Measurements from ENCODE around the gene DPP7. TPM values are rescaled to one million over a fixed set of nuclear protein-coding genes. Genes with fewer than 3 reads are reported as not detected.
"Not testable (repeated sequence)": the region's sequence is repeated elsewhere in the genome, so short reads cannot be mapped to it uniquely, and the experiment has no call there.

DPP7 gene
- polyA plus RNA-seq, 4 donors, result 9.7 to 41.8 (median 18.2) TPM

DNA sequence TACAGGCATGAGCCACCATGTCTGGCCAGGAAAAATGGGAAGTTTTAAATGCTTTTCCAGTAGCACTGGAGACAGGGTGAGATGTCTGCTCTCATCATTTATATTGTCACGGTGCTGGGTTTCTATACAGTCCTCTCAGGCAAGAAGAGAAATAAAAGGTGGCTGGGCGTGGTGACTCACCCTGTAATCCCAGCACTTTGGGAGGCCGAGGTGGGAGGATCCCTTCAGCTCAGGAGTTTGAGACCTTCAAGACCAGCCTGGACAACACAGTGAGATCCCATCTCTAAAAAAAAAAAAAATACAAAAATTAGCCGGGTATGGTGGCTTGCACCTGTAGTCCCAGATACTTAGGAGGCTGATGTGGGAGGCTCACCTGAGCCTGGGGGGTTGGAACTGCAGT, 19.7 kb upstream of the DPP7 start:
- DNase-seq (ENCODE audit: low read depth in 4 of 4, low spot score in 3 of 4), result no peak

- DNase-seq (ENCODE audit: low read depth in 4 of 4, low spot score in 3 of 4), result no peak
These were observed 15.7 kb upstream of the DPP7 start for GRCh38 chr9:137130176-137130755.

- peak; percentile 61 to 77 (median 70) for DNase-seq (ENCODE audit: low read depth in 4 of 4, low spot score in 3 of 4)
These were observed 15.1 kb upstream of the DPP7 start for GRCh38 chr9:137129456-137130175.

- DNase-seq (ENCODE audit: low read depth in 4 of 4, low spot score in 3 of 4), result no peak
These were observed 14.4 kb upstream of the DPP7 start for GRCh38 chr9:137128862-137129455.

- DNase-seq (ENCODE audit: low read depth in 4 of 4, low spot score in 3 of 4), result no peak
These were observed 13.8 kb upstream of the DPP7 start for GRCh38 chr9:137128158-137128861.

GRCh38 chr9:137127301-137128157, 13.0 kb upstream of the DPP7 start:
- DNase-seq (ENCODE audit: low read depth in 4 of 4, low spot score in 3 of 4), result no peak

GRCh38 chr9:137126786-137127185, 12.3 kb upstream of the DPP7 start:
- no peak for DNase-seq (ENCODE audit: low read depth in 4 of 4, low spot score in 3 of 4)

DNA sequence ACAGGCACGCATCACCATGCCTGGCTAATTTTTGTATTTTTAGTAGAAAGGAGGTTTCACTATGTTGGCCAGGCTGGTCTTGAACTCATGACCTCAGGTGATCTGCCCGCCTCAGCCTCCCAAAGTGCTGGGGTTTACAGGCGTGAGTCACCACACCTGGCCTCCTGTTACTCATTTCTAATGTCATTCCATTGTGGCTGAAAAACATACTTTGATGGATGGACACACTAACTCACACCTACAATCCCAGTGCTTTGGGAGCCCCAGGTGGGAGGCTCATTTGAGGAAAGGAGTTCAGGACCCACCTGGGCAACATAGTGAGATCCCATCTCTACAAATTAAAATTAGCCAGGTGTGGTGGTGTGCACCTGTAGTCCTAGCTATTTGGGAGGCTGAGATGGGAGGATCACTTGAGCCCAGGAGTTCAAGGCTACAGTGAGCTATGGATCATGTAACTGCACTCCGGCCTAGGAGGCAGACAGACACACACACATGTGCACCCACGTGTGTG, 9.5 kb upstream of the DPP7 start:
- DNase-seq (ENCODE audit: low read depth in 4 of 4, low spot score in 3 of 4), result not testable (repeated sequence)

- no peak for DNase-seq (ENCODE audit: low read depth in 4 of 4, low spot score in 3 of 4)
These were observed 8.9 kb upstream of the DPP7 start for GRCh38 chr9:137123468-137123837.

DNA sequence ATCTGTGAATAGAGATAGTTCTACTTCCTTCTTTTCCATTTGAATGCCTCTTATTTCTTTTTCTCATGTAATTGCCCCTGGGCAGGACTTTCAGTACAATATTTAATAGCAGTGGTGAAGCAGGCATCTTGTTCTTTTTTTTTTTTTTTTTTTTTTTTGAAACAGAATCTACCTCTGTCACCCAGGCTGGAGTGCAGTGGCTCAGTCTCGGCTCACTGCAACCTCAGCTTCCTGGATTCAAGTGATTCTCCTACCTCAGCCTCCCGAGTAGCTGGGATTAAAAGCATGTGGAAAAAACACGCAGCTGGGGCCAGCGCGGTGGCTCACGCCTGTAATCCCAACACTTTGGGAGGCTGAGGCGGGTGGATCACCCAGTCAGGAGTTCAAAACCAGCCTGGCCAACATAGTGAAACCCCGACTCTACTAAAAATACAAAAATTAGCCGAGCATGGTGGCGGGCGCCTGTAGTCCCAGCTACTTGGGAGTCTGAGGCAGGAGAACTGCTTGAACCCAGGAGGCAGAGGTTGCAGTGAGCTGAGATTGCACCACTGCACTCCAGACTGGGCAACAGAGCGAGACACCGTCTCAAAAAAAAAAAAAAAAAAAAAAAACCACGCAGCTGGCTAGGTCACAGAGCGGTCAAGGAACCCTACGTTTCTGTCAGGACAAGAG, 8.4 kb upstream of the DPP7 start:
- not testable (repeated sequence) for DNase-seq (ENCODE audit: low read depth in 4 of 4, low spot score in 3 of 4)

DNA sequence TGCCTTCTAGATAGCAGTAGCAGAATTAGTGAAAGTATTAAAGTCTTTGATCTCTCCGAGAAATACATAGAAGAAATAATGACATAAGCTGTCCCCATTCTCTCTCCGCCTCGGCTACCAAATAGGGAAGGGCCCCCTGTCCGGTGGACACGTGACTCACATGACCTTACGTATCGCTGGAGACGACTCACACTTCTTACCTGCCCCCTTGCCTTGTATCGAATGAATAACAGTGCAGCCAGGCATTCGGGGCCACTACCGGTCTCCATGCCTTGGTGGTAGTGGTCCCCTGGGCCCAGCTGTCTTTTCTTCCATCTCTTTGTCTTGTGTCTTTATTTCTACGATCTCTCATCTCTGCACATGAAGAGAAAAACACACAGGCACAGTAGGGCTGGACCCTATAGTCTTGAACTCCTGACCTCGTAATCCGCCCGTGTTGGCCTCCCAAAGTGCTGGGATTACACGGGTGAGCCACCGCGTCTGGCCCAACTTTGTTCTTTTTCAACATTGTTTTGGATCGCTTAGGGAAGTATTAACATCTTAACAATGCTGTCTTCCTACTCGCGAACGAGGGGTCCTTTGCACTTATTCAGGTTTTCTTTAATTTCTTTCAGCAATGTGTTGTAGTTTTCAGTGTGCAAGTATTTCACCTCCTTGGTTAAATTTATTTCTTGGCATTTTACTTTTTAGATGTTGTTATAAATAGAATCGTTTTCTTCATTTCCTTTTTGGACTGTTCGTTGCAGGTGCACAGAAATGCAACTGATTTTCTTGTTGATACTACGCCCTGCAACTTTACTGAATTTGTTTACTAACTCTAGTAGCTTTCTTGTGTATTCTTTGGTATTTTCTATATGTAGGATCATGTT, 7.6 kb upstream of the DPP7 start:
- DNase-seq (ENCODE audit: low read depth in 4 of 4, low spot score in 3 of 4), result not testable (repeated sequence)

DNA sequence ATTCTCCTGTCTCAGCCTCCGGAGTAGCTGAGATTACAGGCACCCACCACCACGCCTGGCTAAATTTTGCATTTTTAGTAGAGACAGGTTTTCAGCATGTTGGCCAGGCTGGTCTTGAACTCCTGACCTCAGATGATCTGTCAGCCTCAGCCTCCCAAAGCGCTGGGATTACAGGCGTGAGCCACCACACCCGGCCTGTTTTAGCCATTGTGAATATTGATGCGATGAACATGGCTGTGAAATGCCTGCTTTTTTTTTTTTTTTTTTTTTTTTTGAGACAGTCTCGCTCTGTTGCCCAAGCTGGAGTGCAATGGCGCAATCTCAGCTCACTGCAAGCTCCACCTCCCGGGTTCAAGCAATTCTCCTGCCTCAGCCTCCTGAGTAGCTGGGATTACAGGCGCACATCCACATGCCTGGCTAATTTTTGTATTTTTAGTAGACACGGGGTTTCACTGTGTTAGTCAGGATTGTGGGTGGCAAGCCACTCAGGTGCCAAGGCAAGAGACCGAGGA, 3.6 kb upstream of the DPP7 start:
- DNase-seq (ENCODE audit: low read depth in 4 of 4, low spot score in 3 of 4), result not testable (repeated sequence)

DNA sequence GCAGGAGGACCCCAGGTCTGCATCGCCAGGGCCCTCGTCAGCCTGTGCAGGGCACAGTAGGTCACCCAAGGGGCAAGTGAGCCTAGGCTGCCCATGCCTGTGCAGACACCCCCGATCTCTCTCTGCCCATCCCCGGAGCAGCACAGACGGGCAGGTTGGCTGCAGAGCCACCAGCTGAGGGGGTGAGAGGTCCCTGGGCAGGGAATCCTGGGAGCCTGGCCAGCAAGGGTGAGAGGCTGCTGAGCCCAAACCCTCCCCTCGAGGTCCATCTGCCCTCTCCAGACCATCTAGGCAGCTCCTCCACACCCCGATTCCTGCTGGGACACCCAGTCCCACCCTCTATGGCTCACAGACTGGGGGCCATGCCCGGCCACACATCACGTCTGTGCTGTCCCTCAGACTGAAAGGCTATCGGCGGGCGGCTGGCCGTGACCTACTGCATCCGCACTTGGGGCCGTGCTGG, 2.8 kb upstream of the DPP7 start:
- DNase-seq (ENCODE audit: low read depth in 4 of 4, low spot score in 3 of 4), result no peak

DNA sequence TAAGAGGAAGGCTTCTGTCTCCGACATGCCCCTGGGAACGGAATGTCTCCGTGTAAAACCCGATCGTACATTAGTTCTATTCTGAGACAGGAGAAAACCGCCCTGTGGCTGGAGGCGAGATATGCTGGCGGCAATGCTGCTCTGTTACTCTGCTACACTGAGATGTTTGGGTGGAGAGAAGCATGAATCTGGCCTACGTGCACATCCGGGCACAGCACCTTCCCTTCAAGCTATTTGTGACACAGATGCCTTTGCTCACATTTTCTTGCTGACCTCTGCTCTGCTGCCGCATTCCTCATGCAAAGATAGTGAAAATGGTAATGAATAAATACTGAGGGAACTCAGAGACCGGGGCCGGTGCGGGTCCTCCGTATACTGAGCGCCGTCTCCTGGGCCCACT, 2.2 kb upstream of the DPP7 start:
- DNase-seq (ENCODE audit: low read depth in 4 of 4, low spot score in 3 of 4), result no peak

- no peak for DNase-seq (ENCODE audit: low read depth in 4 of 4, low spot score in 3 of 4)
These were observed 1.5 kb upstream of the DPP7 start for GRCh38 chr9:137116027-137116507.

DNA sequence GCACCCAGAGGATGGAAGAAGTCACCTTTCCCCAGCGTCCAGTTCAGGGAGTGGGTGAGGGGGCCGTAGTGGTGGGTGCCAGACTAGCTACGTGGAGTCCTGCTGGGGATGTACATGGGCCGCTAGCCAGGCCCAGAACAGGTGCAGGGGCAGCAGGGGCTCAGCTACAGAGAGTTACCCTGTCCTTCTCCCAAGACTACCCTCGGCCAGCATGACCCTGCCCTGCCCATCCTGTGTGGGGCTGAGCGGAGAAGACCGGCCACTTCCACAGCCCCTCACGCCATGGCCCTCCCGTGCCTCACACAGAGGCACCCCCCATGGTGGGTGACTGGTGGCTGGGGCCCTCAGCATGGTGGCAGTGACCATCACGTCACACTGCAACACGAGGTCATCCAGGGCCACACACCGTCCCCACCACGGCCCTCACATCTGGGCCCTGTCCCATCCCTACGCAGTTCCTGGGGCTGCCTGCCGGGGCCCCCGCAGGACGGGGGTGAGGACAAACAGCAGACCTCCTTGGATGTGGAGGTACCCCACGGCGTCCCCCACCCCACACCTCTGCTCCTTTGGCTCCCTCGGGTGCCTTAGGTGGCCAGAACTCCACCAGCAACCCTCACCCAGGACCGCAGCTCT, 977 bp upstream of the DPP7 start:
- DNase-seq (ENCODE audit: low read depth in 4 of 4, low spot score in 3 of 4), result no peak

- DNase-seq (ENCODE audit: low read depth in 4 of 4, low spot score in 3 of 4), result no peak
These were observed 317 bp downstream of the DPP7 start for GRCh38 chr9:137114220-137114612.
